ENCODE measurements around the gene PDZD7. TPM values are rescaled to one million over a fixed set of nuclear protein-coding genes. Genes with fewer than 3 reads are reported as not detected.

The PDZD7 gene
- polyA plus RNA-seq, 3 donors from 2014 or later = 0.28 to 1.1 TPM; not detected in 1

Other genes with a start within 250 kb of the PDZD7 start
- 10 to 100 TPM in 1 of 3 donors, 1 to 10 TPM in 2; 6.1 to 21.3 (median 8.9) TPM for gene SLF2, start 118.2 kb downstream of the PDZD7 start, polyA plus RNA-seq
- under 1 TPM in 1 of 3 donors, not detected in 2; 0.35 TPM for gene SEMA4G, start 61.6 kb downstream of the PDZD7 start, polyA plus RNA-seq
- 100 to 1,000 TPM; 117 to 163 (median 129) TPM for gene MRPL43, start 43.6 kb downstream of the PDZD7 start, polyA plus RNA-seq
- 1 to 10 TPM in 1 of 3 donors, under 1 TPM in 1, not detected in 1; 0.76 to 5.7 TPM for gene TWNK, start 43.6 kb downstream of the PDZD7 start, polyA plus RNA-seq
- 10 to 100 TPM in 1 of 3 donors, 1 to 10 TPM in 2; 5.8 to 13.1 (median 7.1) TPM for gene LZTS2, start 31.3 kb downstream of the PDZD7 start, polyA plus RNA-seq
- 10 to 100 TPM; 18.2 to 23.0 (median 22.0) TPM for gene SFXN3, start 105 bp upstream of the PDZD7 start, polyA plus RNA-seq
- not detected for gene KAZALD1, start 30.9 kb upstream of the PDZD7 start, polyA plus RNA-seq
- not detected for gene TLX1, start 100.2 kb upstream of the PDZD7 start, polyA plus RNA-seq
- gene LBX1, start 198.3 kb upstream of the PDZD7 start, polyA plus RNA-seq = not detected